Gastrocnemius medialis (tissue), 4 donors: ENCODE results near the gene NCAPH2.

Experiments
- POLR2A ChIP-seq, 2 donors: fragments of 450-650 bp; IDR thresholded peaks; one replicate each; pipeline ENCODE4 v1.6.1; 2017; ENCODE audit warnings: antibody characterized with exemption in 2 of 2, mild to moderate bottlenecking in 2 of 2, moderate library complexity in 2 of 2
- TF ChIP-seq, protein P1 (sequence below), 5 experiments: fragments of 450-650 bp in 3 of 5; fragments of 200-600 bp in 2 of 5; sonication (generic) in 2 of 5; IDR thresholded peaks in 4 of 5; conservative IDR thresholded peaks in 1 of 5; 1 replicate in 4 of 5; 2 replicates in 1 of 5; pipeline ENCODE4 v1.5.1; 2016 to 2019; ENCODE audit warnings: antibody characterized with exemption in 5 of 5, mild to moderate bottlenecking in 3 of 5, moderate library complexity in 3 of 5

DNA sequence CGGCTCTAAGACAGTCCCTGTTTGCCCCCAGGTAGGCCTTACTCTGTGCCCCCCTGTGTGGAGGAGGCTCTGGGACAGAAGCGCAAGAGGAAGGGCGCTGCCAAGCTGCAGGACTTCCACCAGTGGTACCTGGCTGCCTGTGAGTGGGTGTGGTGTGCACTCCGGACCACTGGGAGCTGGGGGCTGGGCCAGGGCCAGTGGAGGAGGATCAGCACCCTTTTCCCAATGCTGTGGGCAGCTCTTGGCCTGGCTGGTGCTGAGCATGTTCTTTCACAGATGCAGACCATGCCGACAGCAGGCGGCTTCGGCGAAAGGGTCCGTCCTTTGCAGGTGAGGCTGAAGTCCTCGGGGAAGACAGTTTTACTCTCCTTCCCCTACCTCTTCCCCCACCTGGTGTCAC is 13.7 kb downstream of the NCAPH2 start:
- TF ChIP-seq POLR2A (IDR thresholded peaks at IDR 0.05), result no peak
- TF ChIP-seq, protein P1, sequence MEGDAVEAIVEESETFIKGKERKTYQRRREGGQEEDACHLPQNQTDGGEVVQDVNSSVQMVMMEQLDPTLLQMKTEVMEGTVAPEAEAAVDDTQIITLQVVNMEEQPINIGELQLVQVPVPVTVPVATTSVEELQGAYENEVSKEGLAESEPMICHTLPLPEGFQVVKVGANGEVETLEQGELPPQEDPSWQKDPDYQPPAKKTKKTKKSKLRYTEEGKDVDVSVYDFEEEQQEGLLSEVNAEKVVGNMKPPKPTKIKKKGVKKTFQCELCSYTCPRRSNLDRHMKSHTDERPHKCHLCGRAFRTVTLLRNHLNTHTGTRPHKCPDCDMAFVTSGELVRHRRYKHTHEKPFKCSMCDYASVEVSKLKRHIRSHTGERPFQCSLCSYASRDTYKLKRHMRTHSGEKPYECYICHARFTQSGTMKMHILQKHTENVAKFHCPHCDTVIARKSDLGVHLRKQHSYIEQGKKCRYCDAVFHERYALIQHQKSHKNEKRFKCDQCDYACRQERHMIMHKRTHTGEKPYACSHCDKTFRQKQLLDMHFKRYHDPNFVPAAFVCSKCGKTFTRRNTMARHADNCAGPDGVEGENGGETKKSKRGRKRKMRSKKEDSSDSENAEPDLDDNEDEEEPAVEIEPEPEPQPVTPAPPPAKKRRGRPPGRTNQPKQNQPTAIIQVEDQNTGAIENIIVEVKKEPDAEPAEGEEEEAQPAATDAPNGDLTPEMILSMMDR (IDR thresholded peaks at IDR 0.05 in 4 of 5, conservative IDR thresholded peaks at IDR 0.05 in 1 of 5), result no peak
